Epithelial cell of prostate (primary cell): ENCODE measurements around the gene IQCN.
"Not testable (repeated sequence)": the region's sequence is repeated elsewhere in the genome, so short reads cannot be mapped to it uniquely, and the experiment has no call there.

Experiments
- DNase-seq: peaks from one replicate; pipeline ENCODE4 v3.0.0-alpha.2; 2011; ENCODE audit warnings: low read depth, low spot score
- H3K27ac ChIP-seq: fragments of 450-650 bp; 2 replicates; pipeline ENCODE4 v1.5.1; 2017; ENCODE audit warnings: mild to moderate bottlenecking

The IQCN gene

GRCh38 chr19:18220632-18221275, 53.5 kb downstream of the IQCN start:
- no peak for DNase-seq
- no peak overlapping the region for H3K27ac ChIP-seq

GRCh38 chr19:18219911-18220631, 54.2 kb downstream of the IQCN start:
- no peak overlapping the region for H3K27ac ChIP-seq
- no peak for DNase-seq

DNA sequence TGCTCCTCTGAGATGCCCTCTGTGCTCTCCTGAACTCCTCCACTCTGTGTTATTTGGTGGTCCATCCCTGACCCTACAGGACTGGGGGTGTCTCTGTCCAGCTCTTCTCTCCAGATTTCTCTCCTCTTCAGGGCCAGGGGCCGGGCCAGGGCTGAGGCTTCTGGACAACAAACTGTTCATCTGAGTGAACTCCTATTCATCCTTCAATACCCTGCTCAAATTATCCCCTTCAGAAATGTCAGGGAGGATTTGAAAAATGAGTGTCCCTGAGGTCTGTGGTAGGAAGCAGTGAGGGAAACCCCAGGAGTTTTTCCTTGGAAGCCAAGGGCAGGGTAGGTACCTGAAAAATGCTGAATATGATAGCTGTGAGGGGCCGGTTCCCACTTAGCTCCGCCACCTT, 55.7 kb downstream of the IQCN start:
- H3K27ac ChIP-seq, result no peak overlapping the region
- no peak for DNase-seq

DNA sequence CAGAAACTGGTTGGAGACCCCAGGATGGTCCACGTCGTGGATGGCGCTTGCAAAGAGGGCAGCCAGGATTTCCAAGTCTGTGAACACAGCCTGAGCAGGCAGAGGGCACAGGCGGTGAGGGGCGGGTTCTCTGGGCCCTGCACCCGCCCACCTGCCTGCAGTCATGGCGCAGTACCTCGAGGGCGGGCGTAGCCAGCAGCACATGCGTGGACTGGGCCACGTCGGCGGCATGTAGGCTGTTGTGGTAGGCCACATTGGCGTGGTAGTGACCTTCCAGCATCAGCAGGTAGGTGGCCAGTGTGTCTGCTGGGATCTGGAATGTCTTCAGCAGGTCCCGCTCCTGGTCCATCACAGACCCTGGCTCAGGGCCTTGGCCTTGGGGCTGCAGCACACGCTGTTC, 56.1 kb downstream of the IQCN start:
- H3K27ac ChIP-seq, result no peak overlapping the region
- DNase-seq, result no peak

DNA sequence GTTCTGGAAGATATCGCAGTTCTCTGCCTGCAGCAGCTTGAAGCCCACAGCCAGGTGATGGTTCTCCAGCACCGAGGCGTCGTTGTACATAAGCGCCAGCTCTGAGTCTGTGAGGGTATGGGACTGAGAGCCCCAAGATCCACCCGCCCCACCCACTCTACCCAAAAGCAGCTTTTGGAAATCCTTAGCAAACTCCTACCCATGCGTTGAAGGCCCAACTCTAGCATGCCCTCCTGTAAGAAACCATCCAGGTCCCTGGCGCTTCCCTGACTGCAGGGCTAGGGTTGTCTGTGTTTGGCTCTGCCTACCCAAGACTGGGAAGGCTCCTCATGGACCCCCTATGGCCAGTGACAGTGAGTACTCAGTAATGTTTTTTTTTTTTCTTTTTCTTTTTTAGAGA, 57.5 kb downstream of the IQCN start:
- H3K27ac ChIP-seq, result no peak overlapping the region
- DNase-seq, result no peak

GRCh38 chr19:18214779-18215433, 59.3 kb downstream of the IQCN start:
- no peak overlapping the region for H3K27ac ChIP-seq
- DNase-seq, result no peak

- DNase-seq, result no peak
- no peak overlapping the region for H3K27ac ChIP-seq
Measured at GRCh38 chr19:18211683-18212082, 62.6 kb downstream of the IQCN start.

GRCh38 chr19:18209912-18210311, 64.3 kb downstream of the IQCN start:
- not testable (repeated sequence) for H3K27ac ChIP-seq, DNase-seq

- DNase-seq, result no peak
Measured at GRCh38 chr19:18208098-18208951, 65.9 kb downstream of the IQCN start.

More at GRCh38 chr19:18208098-18208951, 65.9 kb downstream of the IQCN start:
- no peak overlapping the region for H3K27ac ChIP-seq
